Measurements from ENCODE around the gene RFTN1. TPM values are rescaled to one million over a fixed set of nuclear protein-coding genes. Genes with fewer than 3 reads are reported as not detected.
A peak's percentile ranks its signal among the peaks of the same experiment; 100 is the strongest.

The RFTN1 gene
- total RNA-seq, 1 experiment from 2014 or later: 4.5 TPM

DNA sequence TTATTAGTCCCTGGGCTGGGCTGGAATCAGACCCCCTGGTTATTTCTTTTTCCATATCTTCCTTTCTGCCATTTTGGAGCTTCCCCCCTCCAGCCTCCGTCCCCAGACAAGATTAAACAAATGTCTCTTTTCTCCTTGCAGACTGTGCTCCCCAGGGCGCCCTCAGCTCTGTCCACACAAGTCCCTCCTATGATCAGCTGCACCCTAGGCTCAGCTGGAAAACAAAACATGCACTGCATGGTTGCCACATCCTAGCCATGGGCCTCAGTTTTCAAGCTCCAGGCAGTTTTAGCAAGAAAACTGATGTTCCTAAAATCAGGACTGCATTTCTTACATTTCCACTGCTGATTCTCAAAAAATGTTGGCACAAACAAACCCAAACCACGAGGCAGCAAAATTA is 23.5 kb upstream of the RFTN1 start:
- H3K27me3 Mint-ChIP-seq (ENCODE audit: insufficient read depth, unreplicated experiment): peaks cover 80% of the 10 kb centered on the region
- H3K4me1 Mint-ChIP-seq (ENCODE audit: insufficient read depth, unreplicated experiment): no peaks in the 10 kb centered on the region
- peaks cover 12% of the 10 kb centered on the region for H3K36me3 Mint-ChIP-seq (ENCODE audit: insufficient read depth, unreplicated experiment)
- TF ChIP-seq, protein P1, sequence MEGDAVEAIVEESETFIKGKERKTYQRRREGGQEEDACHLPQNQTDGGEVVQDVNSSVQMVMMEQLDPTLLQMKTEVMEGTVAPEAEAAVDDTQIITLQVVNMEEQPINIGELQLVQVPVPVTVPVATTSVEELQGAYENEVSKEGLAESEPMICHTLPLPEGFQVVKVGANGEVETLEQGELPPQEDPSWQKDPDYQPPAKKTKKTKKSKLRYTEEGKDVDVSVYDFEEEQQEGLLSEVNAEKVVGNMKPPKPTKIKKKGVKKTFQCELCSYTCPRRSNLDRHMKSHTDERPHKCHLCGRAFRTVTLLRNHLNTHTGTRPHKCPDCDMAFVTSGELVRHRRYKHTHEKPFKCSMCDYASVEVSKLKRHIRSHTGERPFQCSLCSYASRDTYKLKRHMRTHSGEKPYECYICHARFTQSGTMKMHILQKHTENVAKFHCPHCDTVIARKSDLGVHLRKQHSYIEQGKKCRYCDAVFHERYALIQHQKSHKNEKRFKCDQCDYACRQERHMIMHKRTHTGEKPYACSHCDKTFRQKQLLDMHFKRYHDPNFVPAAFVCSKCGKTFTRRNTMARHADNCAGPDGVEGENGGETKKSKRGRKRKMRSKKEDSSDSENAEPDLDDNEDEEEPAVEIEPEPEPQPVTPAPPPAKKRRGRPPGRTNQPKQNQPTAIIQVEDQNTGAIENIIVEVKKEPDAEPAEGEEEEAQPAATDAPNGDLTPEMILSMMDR (IDR thresholded peaks at IDR 0.05; ENCODE audit: unreplicated experiment): no peak
- no peak for DNase-seq (ENCODE audit: unreplicated experiment)
- intact Hi-C loops (cut with micrococcal nuclease): no loop called here
- no peak overlapping the region for H3K27ac Mint-ChIP-seq (ENCODE audit: low read depth, unreplicated experiment)
- POLR2A ChIA-PET: interaction anchor here (0.6 kb wide), 1 partner anchor 214 kb away, joined by 3 read pairs; no protein-coding TSS in a partner anchor
- H3K4me3 Mint-ChIP-seq (ENCODE audit: unreplicated experiment): no peak overlapping the region
- CTCF ChIA-PET: interaction anchor here (0.5 to 1.5 kb wide), 7 partner anchors 11 to 285 kb away, joined by 3 to 6 read pairs (median 3); no protein-coding TSS in a partner anchor
- no peaks in the 10 kb centered on the region for H3K9me3 Mint-ChIP-seq (ENCODE audit: unreplicated experiment)
- BruUV-seq (replicated peaks): no TSS peak

DNA sequence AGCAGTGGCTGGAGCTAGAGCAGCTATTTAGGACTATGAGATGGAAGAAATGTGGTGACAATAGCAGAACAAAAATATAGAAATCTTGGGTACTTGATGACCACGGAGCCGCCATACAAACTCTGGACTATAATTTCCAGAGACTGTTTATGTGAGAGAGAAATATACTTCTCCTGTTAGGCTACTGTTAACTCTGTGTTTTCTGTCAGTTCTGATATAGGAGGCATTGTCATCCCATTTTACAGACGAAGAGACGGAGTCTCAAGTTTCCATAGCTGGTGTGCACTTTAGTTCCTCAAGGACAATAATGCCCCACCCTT is 22.8 kb upstream of the RFTN1 start:
- Mint-ChIP-seq H3K4me1 (ENCODE audit: insufficient read depth, unreplicated experiment) (no peaks in the 10 kb centered on the region), H3K27me3 (ENCODE audit: insufficient read depth, unreplicated experiment) (peaks cover 80% of the 10 kb centered on the region), H3K27ac (ENCODE audit: low read depth, unreplicated experiment) (no peak overlapping the region), H3K36me3 (ENCODE audit: insufficient read depth, unreplicated experiment) (peaks cover 12% of the 10 kb centered on the region), H3K4me3 (ENCODE audit: unreplicated experiment) (no peak overlapping the region), H3K9me3 (ENCODE audit: unreplicated experiment) (no peaks in the 10 kb centered on the region)
- intact Hi-C loops (cut with micrococcal nuclease): no loop called here
- BruUV-seq (replicated peaks): no TSS peak
- ChIA-PET POLR2A (interaction anchor here (1.0 kb wide), 1 partner anchor 221 kb away, joined by 3 read pairs; no protein-coding TSS in a partner anchor), CTCF (interaction anchor here (0.6 to 1.4 kb wide), 5 partner anchors 14 to 777 kb away, joined by 3 to 6 read pairs (median 4); no protein-coding TSS in a partner anchor)
- DNase-seq (ENCODE audit: unreplicated experiment): no peak
- TF ChIP-seq, protein P1 (IDR thresholded peaks at IDR 0.05; ENCODE audit: unreplicated experiment): no peak

DNA sequence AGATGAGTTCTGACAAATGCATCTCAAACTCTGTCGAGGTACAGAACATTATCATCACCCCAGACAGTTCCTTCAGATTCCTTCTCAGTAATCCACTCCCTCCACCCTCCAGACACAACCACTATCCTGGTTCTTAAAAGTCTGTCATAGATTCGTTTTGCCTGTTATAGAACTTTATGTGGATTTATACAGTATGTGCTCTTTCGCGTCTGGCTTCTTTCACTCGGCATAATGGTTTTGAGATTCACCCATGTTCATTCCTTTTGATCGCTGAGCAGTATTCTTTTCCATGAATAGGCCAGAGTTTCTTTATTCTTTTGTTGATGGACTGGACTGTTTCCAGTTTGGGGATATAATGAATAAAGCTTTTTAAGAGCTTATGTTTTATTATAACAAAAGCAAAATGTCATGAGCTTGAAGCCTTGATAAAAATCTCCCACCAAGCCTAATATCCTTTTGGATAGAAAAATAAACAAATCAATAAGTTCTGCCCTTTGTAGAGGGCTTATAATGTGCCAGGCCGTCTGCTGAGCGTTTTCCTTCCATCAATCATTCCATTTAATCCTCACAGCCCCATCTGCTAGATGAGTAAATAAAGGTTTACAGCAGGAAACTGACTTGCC is 21.3 kb upstream of the RFTN1 start:
- intact Hi-C loops (cut with micrococcal nuclease): no loop called here
- DNase-seq (ENCODE audit: unreplicated experiment): no peak
- Mint-ChIP-seq H3K4me3 (ENCODE audit: unreplicated experiment) (no peak overlapping the region), H3K36me3 (ENCODE audit: insufficient read depth, unreplicated experiment) (peaks cover 12% of the 10 kb centered on the region), H3K27me3 (ENCODE audit: insufficient read depth, unreplicated experiment) (peaks cover 80% of the 10 kb centered on the region), H3K9me3 (ENCODE audit: unreplicated experiment) (no peaks in the 10 kb centered on the region), H3K4me1 (ENCODE audit: insufficient read depth, unreplicated experiment) (no peaks in the 10 kb centered on the region), H3K27ac (ENCODE audit: low read depth, unreplicated experiment) (no peak overlapping the region)
- TF ChIP-seq, protein P1 (IDR thresholded peaks at IDR 0.05; ENCODE audit: unreplicated experiment): no peak
- ChIA-PET CTCF (interaction anchor here (1.4 kb wide), 1 partner anchor 244 kb away, joined by 5 read pairs; no protein-coding TSS in a partner anchor), POLR2A (no interaction called here)
- BruUV-seq (replicated peaks): no TSS peak

DNA sequence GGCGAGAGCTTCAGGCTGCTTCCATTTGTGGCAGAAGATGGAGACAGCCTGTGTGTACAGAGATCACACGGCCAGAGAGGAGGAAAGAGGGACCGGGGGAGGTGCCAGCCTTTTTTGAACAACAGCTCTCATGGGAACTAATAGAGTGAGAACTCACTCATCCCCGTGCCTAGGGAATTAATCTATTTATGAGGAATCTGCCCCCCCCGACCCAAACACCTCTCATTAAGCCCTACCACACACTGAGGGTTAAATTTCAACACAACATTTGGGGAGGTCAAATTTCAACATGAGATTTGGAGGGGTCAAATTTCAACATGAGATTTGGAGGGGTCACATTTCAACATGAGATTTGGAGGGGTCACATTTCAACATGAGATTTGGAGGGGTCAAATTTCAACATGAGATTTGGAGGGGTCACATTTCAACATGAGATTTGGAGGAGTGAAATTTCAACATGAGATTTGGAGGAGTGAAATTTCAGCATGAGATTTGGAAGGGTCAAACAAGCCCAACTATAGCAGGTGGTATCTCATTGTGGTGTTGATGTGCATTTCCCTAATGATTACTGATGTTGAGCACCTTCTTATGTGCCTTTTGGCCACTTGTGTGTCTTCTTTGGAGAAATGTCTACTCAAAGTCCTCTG is 20.6 kb upstream of the RFTN1 start:
- intact Hi-C loops (cut with micrococcal nuclease): no loop called here
- Mint-ChIP-seq H3K27me3 (ENCODE audit: insufficient read depth, unreplicated experiment) (peaks cover 74% of the 10 kb centered on the region), H3K9me3 (ENCODE audit: unreplicated experiment) (no peaks in the 10 kb centered on the region), H3K4me3 (ENCODE audit: unreplicated experiment) (no peak overlapping the region), H3K36me3 (ENCODE audit: insufficient read depth, unreplicated experiment) (peaks cover 12% of the 10 kb centered on the region), H3K4me1 (ENCODE audit: insufficient read depth, unreplicated experiment) (no peaks in the 10 kb centered on the region), H3K27ac (ENCODE audit: low read depth, unreplicated experiment) (no peak overlapping the region)
- ChIA-PET CTCF (no interaction called here), POLR2A (no interaction called here)
- TF ChIP-seq, protein P1 (IDR thresholded peaks at IDR 0.05; ENCODE audit: unreplicated experiment): no peak
- BruUV-seq (replicated peaks): no TSS peak
- DNase-seq (ENCODE audit: unreplicated experiment): peak; percentile 12
